BJ (cell line): ENCODE data around the gene SLIT3. TPM values are rescaled to one million over a fixed set of nuclear protein-coding genes. Genes with fewer than 3 reads are reported as not detected.

Source experiments
- CTCF ChIA-PET: fragments of 350-600 bp; formaldehyde crosslinking; extraction: SDS; loops from one replicate; lab custom pipeline; 2021; ENCODE audit warnings: antibody characterized with exemption, inconsistent platforms; lab: Yijun Ruan, JAX
- POLR2A ChIA-PET: fragments of 300-600 bp; sonication (Branson Sonifier 250); formaldehyde crosslinking; extraction: SDS; loops from one replicate; lab custom pipeline; 2021; ENCODE audit warnings: antibody characterized with exemption; lab: Charles Lee
- DNase-seq: peaks from one replicate; pipeline ENCODE4 v3.0.0-alpha.2; 2011; ENCODE audit warnings: low read depth
- H3K27me3 ChIP-seq: 2 replicates; pipeline ENCODE4 v1.6.0; 2011; ENCODE audit warnings: low read length; ENCODE audit not compliant: control insufficient read depth, insufficient read depth
- H3K36me3 ChIP-seq: 2 replicates; pipeline ENCODE4 v1.5.1; 2011; ENCODE audit warnings: low read length; ENCODE audit not compliant: control insufficient read depth, insufficient read depth
- H3K4me3 ChIP-seq: 2 replicates; pipeline ENCODE4 v1.5.1; 2011; ENCODE audit warnings: low read depth, mild to moderate bottlenecking, control low read depth, low read length
- CTCF ChIP-seq: IDR thresholded peaks from 2 replicates; pipeline ENCODE4 v1.5.1; 2011; ENCODE audit warnings: low read depth, mild to moderate bottlenecking, control low read depth, inconsistent platforms, low read length, moderate library complexity; ENCODE audit not compliant: insufficient read depth
- polyA plus RNA-seq: library from polyadenylated mRNA; depleted of rRNA; stranded (reverse); fragments of >200 nt; gene quantifications from 2 replicates; pipeline ENCODE4 v1.2.3, GENCODE V29; 2011

SLIT3 gene
- polyA plus RNA-seq, 1 experiment = 26.8 TPM

GRCh38 chr5:168899673-168900072 lies 401.3 kb downstream of the SLIT3 start:
- DNase-seq = no peak
- no peak for TF ChIP-seq CTCF
- no peaks in the 10 kb centered on the region for H3K27me3 ChIP-seq
- no peaks in the 10 kb centered on the region for H3K36me3 ChIP-seq
- H3K4me3 ChIP-seq = no peak overlapping the region
- ChIA-PET CTCF (no interaction called here), POLR2A (no interaction called here)

- no peak for DNase-seq
- POLR2A ChIA-PET = no interaction called here
- H3K36me3 ChIP-seq = no peaks in the 10 kb centered on the region
- TF ChIP-seq CTCF = no peak
- no peaks in the 10 kb centered on the region for H3K27me3 ChIP-seq
- no peak overlapping the region for H3K4me3 ChIP-seq
- CTCF ChIA-PET = no interaction called here
Observed at GRCh38 chr5:168899264-168899663, 401.7 kb downstream of the SLIT3 start.

GRCh38 chr5:168898247-168898911 lies 402.6 kb downstream of the SLIT3 start:
- POLR2A ChIA-PET = no interaction called here
- TF ChIP-seq CTCF = no peak
- CTCF ChIA-PET = interaction anchor here (0.7 kb wide), 1 partner anchor 34 kb away, joined by 3 read pairs; no protein-coding TSS in a partner anchor
- Histone ChIP-seq H3K36me3 (no peaks in the 10 kb centered on the region), H3K4me3 (no peak overlapping the region), H3K27me3 (no peaks in the 10 kb centered on the region)
- no peak for DNase-seq

GRCh38 chr5:168897387-168898122 lies 403.4 kb downstream of the SLIT3 start:
- CTCF ChIA-PET = no interaction called here
- no peak overlapping the region for H3K4me3 ChIP-seq
- POLR2A ChIA-PET = no interaction called here
- no peaks in the 10 kb centered on the region for H3K36me3 ChIP-seq
- H3K27me3 ChIP-seq = no peaks in the 10 kb centered on the region
- no peak for DNase-seq
- no peak for TF ChIP-seq CTCF

- DNase-seq = no peak
Observed at GRCh38 chr5:168895295-168896071, 405.5 kb downstream of the SLIT3 start.

More at GRCh38 chr5:168895295-168896071, 405.5 kb downstream of the SLIT3 start:
- H3K27me3 ChIP-seq = peaks cover 1% of the 10 kb centered on the region
- CTCF ChIA-PET = no interaction called here
- H3K4me3 ChIP-seq = no peak overlapping the region
- no peaks in the 10 kb centered on the region for H3K36me3 ChIP-seq
- POLR2A ChIA-PET = no interaction called here
- no peak for TF ChIP-seq CTCF
